ENCODE data around the gene CFL2. TPM values are rescaled to one million over a fixed set of nuclear protein-coding genes. Genes with fewer than 3 reads are reported as not detected.

The CFL2 gene
- total RNA-seq, 4 donors from 2014 or later, result 4.5 to 58.7 (median 10.0) TPM

GRCh38 chr14:34682787-34683321 is 31.5 kb downstream of the CFL2 start:
- no peaks in the 10 kb centered on the region for H3K27me3 ChIP-seq
- no peaks in the 10 kb centered on the region for H3K9me3 ChIP-seq
- no peak overlapping the region for H3K27ac ChIP-seq
- H3K4me1 ChIP-seq, result peaks cover 0 to 6% (median 0%) of the 10 kb centered on the region in 3 donors
- no peaks in the 10 kb centered on the region for H3K36me3 ChIP-seq
- H3K4me3 ChIP-seq, result no peak overlapping the region
- whole genome bisulfite sequencing, 2 donors, result 65 to 88% methylated on average over 2 of the region's 2 CpGs
- TF ChIP-seq POLR2A (IDR thresholded peaks at IDR 0.05), result no peak
- TF ChIP-seq CTCF (IDR thresholded peaks at IDR 0.05), result no peak
- no peak for DNase-seq
- intact Hi-C loops (cut with DNase I), result no loop called here

GRCh38 chr14:34680806-34681479 is 33.5 kb downstream of the CFL2 start:
- H3K36me3 ChIP-seq, result no peaks in the 10 kb centered on the region
- peaks cover 0 to 13% (median 0%) of the 10 kb centered on the region in 3 donors for H3K4me1 ChIP-seq
- no peak for TF ChIP-seq POLR2A (IDR thresholded peaks at IDR 0.05)
- no peak for TF ChIP-seq CTCF (IDR thresholded peaks at IDR 0.05)
- intact Hi-C loops (cut with DNase I), result no loop called here
- H3K9me3 ChIP-seq, result no peaks in the 10 kb centered on the region
- no peak overlapping the region for H3K27ac ChIP-seq
- no peak for DNase-seq
- no peaks in the 10 kb centered on the region for H3K27me3 ChIP-seq
- WGBS, 2 donors, result 75 to 81% methylated on average over 8 of the region's 8 CpGs
- no peak overlapping the region for H3K4me3 ChIP-seq

- Histone ChIP-seq H3K27ac (no peak overlapping the region), H3K9me3 (no peaks in the 10 kb centered on the region), H3K27me3 (no peaks in the 10 kb centered on the region), H3K36me3 (no peaks in the 10 kb centered on the region), H3K4me1 (peaks cover 0 to 13% (median 0%) of the 10 kb centered on the region in 3 donors), H3K4me3 (no peak overlapping the region)
- TF ChIP-seq POLR2A (IDR thresholded peaks at IDR 0.05), result no peak
- no peak for TF ChIP-seq CTCF (IDR thresholded peaks at IDR 0.05)
- WGBS, 2 donors, result 86 to 87% methylated on average over 8 of the region's 8 CpGs
- no peak for DNase-seq
- intact Hi-C loops (cut with DNase I), result no loop called here
Observed at GRCh38 chr14:34678735-34679134, 35.7 kb downstream of the CFL2 start.

- H3K4me1 ChIP-seq, result peaks cover 0 to 13% (median 0%) of the 10 kb centered on the region in 3 donors
- 61 to 68% methylated on average over 7 of the region's 7 CpGs for WGBS, 2 donors
- H3K27me3 ChIP-seq, result no peaks in the 10 kb centered on the region
- H3K36me3 ChIP-seq, result no peaks in the 10 kb centered on the region
- intact Hi-C loops (cut with DNase I), result no loop called here
- no peak overlapping the region for H3K4me3 ChIP-seq
- no peak for DNase-seq
- no peak overlapping the region for H3K27ac ChIP-seq
- H3K9me3 ChIP-seq, result no peaks in the 10 kb centered on the region
- TF ChIP-seq POLR2A (IDR thresholded peaks at IDR 0.05) (no peak), CTCF (IDR thresholded peaks at IDR 0.05) (no peak)
Observed at GRCh38 chr14:34678306-34678705, 36.1 kb downstream of the CFL2 start.

- peaks cover 0 to 13% (median 0%) of the 10 kb centered on the region in 3 donors for H3K4me1 ChIP-seq
- intact Hi-C loops (cut with DNase I), result no loop called here
Observed at GRCh38 chr14:34676516-34677211, 37.7 kb downstream of the CFL2 start.

More at GRCh38 chr14:34676516-34677211, 37.7 kb downstream of the CFL2 start:
- no peak overlapping the region for H3K27ac ChIP-seq
- TF ChIP-seq CTCF (IDR thresholded peaks at IDR 0.05) (no peak), POLR2A (IDR thresholded peaks at IDR 0.05) (no peak)
- no peaks in the 10 kb centered on the region for H3K27me3 ChIP-seq
- H3K36me3 ChIP-seq, result no peaks in the 10 kb centered on the region
- H3K9me3 ChIP-seq, result no peaks in the 10 kb centered on the region
- no peak overlapping the region for H3K4me3 ChIP-seq
- DNase-seq, result no peak
- WGBS, 2 donors, result 70 to 85% methylated on average over 7 of the region's 7 CpGs

Data from esophagus squamous epithelium (tissue), 5 donors.